ENCODE data around the gene MGA. TPM values are rescaled to one million over a fixed set of nuclear protein-coding genes. Genes with fewer than 3 reads are reported as not detected.

Gene MGA
- total and polyA plus RNA-seq, 12 donors = 2.6 to 56.8 (median 37.4) TPM

DNA sequence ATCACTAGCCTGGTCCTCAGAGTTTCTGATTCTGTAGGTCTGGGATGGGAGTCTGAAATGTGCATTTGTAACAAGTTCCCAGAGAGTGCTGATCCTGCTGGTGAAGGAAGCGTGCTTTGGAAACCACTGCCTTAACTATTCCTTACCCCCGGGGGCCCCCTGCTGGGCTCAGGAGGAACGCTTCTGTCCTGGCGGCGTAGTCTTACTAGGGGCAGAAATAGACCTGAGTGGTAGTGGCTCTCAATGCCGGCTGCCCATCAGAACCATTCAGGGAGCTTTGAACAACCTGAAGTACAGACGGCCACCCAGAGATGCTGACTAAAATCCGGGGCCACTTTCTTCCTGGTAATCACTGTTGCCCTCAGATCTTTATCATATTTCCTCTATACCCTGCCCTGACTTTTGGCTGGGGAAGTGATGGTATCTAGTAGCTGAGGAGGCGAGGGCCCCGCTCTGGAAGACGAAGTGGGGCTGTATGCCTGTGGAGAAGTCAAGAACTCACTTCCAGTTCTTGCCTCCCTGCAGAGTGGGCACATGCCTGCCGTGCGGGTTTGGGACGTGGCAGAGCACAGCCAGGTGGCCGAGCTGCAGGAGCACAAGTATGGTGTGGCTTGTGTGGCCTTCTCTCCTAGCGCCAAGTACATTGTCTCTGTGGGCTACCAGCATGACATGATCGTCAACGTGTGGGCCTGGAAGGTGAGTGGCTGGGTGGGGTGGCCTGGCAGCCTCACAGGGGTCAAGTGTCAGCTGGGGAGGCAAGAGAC lies 151.4 kb downstream of the MGA start:
- Histone ChIP-seq H3K36me3 (replicated peaks in 1 of 2) (peaks cover 0 to 42% of the 10 kb centered on the region in 2 donors), H3K4me3 (no peak overlapping the region), H3K27ac (no peak overlapping the region), H3K27me3 (no peaks in the 10 kb centered on the region), H3K4me1 (replicated peaks in 1 of 2) (peaks cover 0 to 4% of the 10 kb centered on the region in 2 donors), H3K9me3 (replicated peaks in 1 of 3) (no peaks in the 10 kb centered on the region)
- no peak for TF ChIP-seq POLR2A (IDR thresholded peaks at IDR 0.05)
- TF ChIP-seq, protein P1, sequence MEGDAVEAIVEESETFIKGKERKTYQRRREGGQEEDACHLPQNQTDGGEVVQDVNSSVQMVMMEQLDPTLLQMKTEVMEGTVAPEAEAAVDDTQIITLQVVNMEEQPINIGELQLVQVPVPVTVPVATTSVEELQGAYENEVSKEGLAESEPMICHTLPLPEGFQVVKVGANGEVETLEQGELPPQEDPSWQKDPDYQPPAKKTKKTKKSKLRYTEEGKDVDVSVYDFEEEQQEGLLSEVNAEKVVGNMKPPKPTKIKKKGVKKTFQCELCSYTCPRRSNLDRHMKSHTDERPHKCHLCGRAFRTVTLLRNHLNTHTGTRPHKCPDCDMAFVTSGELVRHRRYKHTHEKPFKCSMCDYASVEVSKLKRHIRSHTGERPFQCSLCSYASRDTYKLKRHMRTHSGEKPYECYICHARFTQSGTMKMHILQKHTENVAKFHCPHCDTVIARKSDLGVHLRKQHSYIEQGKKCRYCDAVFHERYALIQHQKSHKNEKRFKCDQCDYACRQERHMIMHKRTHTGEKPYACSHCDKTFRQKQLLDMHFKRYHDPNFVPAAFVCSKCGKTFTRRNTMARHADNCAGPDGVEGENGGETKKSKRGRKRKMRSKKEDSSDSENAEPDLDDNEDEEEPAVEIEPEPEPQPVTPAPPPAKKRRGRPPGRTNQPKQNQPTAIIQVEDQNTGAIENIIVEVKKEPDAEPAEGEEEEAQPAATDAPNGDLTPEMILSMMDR (IDR thresholded peaks at IDR 0.05) = peak; percentile 81 to 94 (median 88)
- 45 to 60% (median 53%) methylated on average over 11 to 18 of the region's 18 CpGs for WGBS, 4 donors
- DNase-seq = peak; percentile 83 to 95 (median 87)
- intact Hi-C loops (cut with DNase I) = loop anchor here (5.0 kb wide), 3 partner anchors 39 to 254 kb away; partner anchors contain the start of genes MAPKBP1 (in 1 of the 2) and TYRO3 (in 1 of the 2)

GRCh38 chr15:41812820-41813375 lies 152.7 kb downstream of the MGA start:
- DNase-seq = no peak
- 85 to 95% (median 91%) methylated on average over 11 of the region's 11 CpGs for WGBS, 4 donors
- Histone ChIP-seq H3K4me3 (no peak overlapping the region), H3K9me3 (replicated peaks in 1 of 3) (no peaks in the 10 kb centered on the region), H3K4me1 (replicated peaks in 1 of 2) (peaks cover 0 to 4% of the 10 kb centered on the region in 2 donors), H3K36me3 (replicated peaks in 1 of 2) (peaks cover 0 to 55% of the 10 kb centered on the region in 2 donors), H3K27me3 (no peaks in the 10 kb centered on the region), H3K27ac (no peak overlapping the region)
- TF ChIP-seq, protein P1 (IDR thresholded peaks at IDR 0.05) = no peak
- TF ChIP-seq POLR2A (IDR thresholded peaks at IDR 0.05) = no peak
- intact Hi-C loops (cut with DNase I) = loop anchor here (5.0 kb wide), 3 partner anchors 41 to 256 kb away; partner anchors contain the start of genes MAPKBP1 (in 1 of the 2) and TYRO3 (in 1 of the 2)

- 92 to 95% (median 93%) methylated on average over 6 to 8 of the region's 8 CpGs for WGBS, 4 donors
- H3K36me3 ChIP-seq (replicated peaks in 1 of 2) = peaks cover 0 to 60% of the 10 kb centered on the region in 2 donors
- peaks cover 0 to 4% of the 10 kb centered on the region in 2 donors for H3K4me1 ChIP-seq (replicated peaks in 1 of 2)
- H3K4me3 ChIP-seq = no peak overlapping the region
- TF ChIP-seq POLR2A (IDR thresholded peaks at IDR 0.05) = no peak
- TF ChIP-seq, protein P1 (IDR thresholded peaks at IDR 0.05) = no peak
- intact Hi-C loops (cut with DNase I) = loop anchor here (5.0 kb wide), 3 partner anchors 41 to 256 kb away; partner anchors contain the start of genes MAPKBP1 (in 1 of the 2) and TYRO3 (in 1 of the 2)
- no peaks in the 10 kb centered on the region for H3K27me3 ChIP-seq
- DNase-seq = no peak
- H3K27ac ChIP-seq = no peak overlapping the region
- no peaks in the 10 kb centered on the region for H3K9me3 ChIP-seq (replicated peaks in 1 of 3)
Observed at GRCh38 chr15:41813426-41813825, 153.2 kb downstream of the MGA start.

GRCh38 chr15:41814534-41814933 lies 154.3 kb downstream of the MGA start:
- Histone ChIP-seq H3K9me3 (replicated peaks in 1 of 3) (no peaks in the 10 kb centered on the region), H3K27ac (no peak overlapping the region), H3K27me3 (no peaks in the 10 kb centered on the region), H3K4me1 (replicated peaks in 1 of 2) (no peaks in the 10 kb centered on the region), H3K36me3 (replicated peaks in 1 of 2) (peaks cover 0 to 71% of the 10 kb centered on the region in 2 donors), H3K4me3 (no peak overlapping the region)
- no peak for DNase-seq
- intact Hi-C loops (cut with DNase I) = loop anchor here (5.0 kb wide), 3 partner anchors 42 to 257 kb away; partner anchors contain the start of genes MAPKBP1 (in 1 of the 2) and TYRO3 (in 1 of the 2)
- WGBS, 4 donors = 83 to 86% (median 84%) methylated on average over 5 of the region's 5 CpGs
- TF ChIP-seq, protein P1 (IDR thresholded peaks at IDR 0.05) = no peak
- TF ChIP-seq POLR2A (IDR thresholded peaks at IDR 0.05) = no peak
